ENCODE results near the gene DVL2.
A peak's percentile ranks its signal among the peaks of the same experiment; 100 is the strongest.
"Not testable (repeated sequence)": the region's sequence is repeated elsewhere in the genome, so short reads cannot be mapped to it uniquely, and the experiment has no call there.

Gene DVL2

GRCh38 chr17:7246779-7247178 is 12.5 kb upstream of the DVL2 start:
- Mint-ChIP-seq H3K36me3 (peaks cover 39% of the 10 kb centered on the region), H3K9me3 (no peaks in the 10 kb centered on the region), H3K27me3 (no peaks in the 10 kb centered on the region), H3K4me3 (no peak overlapping the region), H3K27ac (no peak overlapping the region), H3K4me1 (peaks cover 40% of the 10 kb centered on the region)
- ATAC-seq, result no peak

DNA sequence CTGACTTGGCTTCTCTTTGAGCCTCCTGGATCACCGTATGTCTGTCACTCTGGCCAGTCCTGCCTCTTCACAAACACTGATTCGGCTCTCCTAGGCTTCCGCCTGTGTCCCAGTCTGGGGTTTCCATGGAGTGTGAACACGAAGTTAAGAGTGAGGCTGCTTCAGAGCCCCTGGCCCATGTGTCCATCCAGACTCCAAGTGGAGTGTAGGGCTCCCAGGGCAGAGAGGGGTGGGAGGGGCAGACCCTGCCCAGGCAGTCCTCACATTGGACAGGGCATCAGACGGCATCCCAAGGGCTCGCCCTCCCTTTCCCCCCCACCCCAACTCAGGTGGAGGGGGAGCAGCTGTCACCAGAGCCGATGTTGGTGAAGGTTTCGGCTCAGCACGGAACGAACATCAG is 9.5 kb upstream of the DVL2 start:
- H3K27ac Mint-ChIP-seq, result peak overlapping the region; percentile 94
- peaks cover 46% of the 10 kb centered on the region for H3K36me3 Mint-ChIP-seq
- peaks cover 40% of the 10 kb centered on the region for H3K4me1 Mint-ChIP-seq
- H3K4me3 Mint-ChIP-seq, ATAC-seq, H3K9me3 Mint-ChIP-seq, H3K27me3 Mint-ChIP-seq: not testable (repeated sequence)

- Mint-ChIP-seq H3K4me3 (peak overlapping the region; percentile 97), H3K36me3 (peaks cover 42% of the 10 kb centered on the region), H3K4me1 (peaks cover 35% of the 10 kb centered on the region), H3K27me3 (no peaks in the 10 kb centered on the region), H3K9me3 (no peaks in the 10 kb centered on the region), H3K27ac (peak overlapping the region; percentile 94)
- ATAC-seq, result no peak
Observed at GRCh38 chr17:7243453-7243729, 9.1 kb upstream of the DVL2 start.

DNA sequence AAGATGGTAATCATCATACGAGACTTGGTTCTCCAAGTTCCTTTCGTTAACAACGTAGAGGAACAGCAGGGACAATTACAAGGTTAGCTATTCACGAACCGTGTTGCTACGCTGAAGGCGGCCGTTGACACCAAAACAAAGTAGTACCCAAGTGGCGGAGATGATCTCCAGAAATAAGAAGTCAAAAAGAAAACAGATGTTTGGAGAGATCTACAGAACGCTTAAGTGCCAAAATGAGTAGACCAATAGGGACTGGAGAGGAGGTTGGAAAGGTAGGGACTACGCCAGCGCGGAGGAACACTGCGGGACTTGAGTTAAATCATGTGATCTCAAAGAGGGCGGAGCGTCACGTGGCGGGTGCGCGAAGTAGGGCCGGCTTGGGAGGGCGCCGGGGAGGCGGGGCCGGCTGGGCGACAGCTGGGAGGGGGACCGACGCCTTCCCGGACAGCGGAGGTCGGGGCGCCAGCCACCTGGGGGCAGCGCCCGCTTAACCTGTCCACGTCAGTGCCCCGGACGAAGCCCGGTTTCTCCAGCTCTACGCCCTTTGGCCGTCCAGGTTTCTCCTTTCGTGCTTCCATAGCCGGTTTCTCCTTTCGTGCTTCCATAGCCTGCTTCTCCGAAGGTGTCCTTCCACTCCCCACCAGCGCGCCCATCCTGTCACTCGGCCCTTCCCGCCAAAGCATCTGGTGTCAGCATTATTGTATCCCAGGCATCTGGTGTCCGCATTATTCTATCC is 8.6 kb upstream of the DVL2 start:
- Mint-ChIP-seq H3K4me1 (peaks cover 35% of the 10 kb centered on the region), H3K9me3 (no peaks in the 10 kb centered on the region), H3K4me3 (peak overlapping the region; percentile 97), H3K36me3 (peaks cover 42% of the 10 kb centered on the region), H3K27me3 (no peaks in the 10 kb centered on the region), H3K27ac (peak overlapping the region; percentile 94)
- peak; percentile 71 for ATAC-seq

DNA sequence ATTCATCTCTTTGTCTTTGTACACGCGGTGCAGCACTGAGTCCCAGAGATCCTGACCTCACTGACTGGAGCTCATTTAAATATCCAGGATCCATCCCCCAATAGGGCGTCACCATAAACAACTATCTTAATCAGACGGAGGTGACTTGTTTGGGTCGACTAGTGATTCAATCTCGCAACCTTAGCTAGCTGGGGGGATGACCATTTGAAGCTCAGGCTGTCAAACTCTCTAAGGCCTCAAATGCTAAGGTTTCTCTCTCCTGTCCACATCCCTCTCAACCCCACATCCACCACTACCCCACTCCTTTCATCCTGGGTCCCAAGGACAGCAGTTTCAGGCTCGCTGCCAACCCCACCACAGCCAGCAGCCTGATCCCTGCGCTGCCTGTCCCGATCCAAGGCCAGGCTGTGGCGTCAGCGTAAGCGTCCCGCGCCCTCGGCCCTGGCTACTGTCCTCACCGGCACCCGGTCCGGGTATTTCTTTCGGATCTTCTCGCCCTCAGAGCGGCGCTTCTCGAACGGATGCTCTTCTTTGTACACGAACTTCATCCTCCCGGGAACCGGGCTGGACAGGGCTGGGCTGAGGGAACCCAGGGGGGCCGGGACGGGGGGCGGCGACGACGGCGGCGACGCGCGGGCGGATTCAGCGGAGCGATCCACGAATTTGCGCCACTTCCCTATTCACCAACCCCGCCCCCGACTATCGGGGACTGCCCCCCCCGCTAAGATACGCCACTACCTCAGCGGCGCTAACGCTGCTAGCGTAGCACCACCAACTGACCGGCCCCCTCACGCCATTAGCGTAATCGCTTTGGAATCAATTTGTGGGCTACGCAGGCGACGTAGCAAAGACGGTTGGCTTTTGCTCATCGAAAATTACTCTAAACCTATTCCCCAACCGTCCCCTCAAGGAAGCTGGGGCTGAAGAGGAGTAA is 7.7 kb upstream of the DVL2 start, which contains the start of gene GABARAP:
Gene GABARAP (minus strand): TSS at position 667 of the 934 bp plus-strand sequence. CDS start 119 bp downstream, at position 548.
- Mint-ChIP-seq H3K4me1 (peaks cover 39% of the 10 kb centered on the region), H3K27ac (peak within 1 kb of the TSS; percentile 94), H3K9me3 (no peaks in the 10 kb centered on the region), H3K36me3 (peaks cover 44% of the 10 kb centered on the region), H3K4me3 (peak within 1 kb of the TSS; percentile 97), H3K27me3 (no peaks in the 10 kb centered on the region)
- ATAC-seq, result peak; percentile 64

- Mint-ChIP-seq H3K27ac (peak overlapping the region; percentile 94), H3K36me3 (peaks cover 45% of the 10 kb centered on the region), H3K4me3 (peak overlapping the region; percentile 97), H3K4me1 (peaks cover 47% of the 10 kb centered on the region), H3K9me3 (no peaks in the 10 kb centered on the region), H3K27me3 (no peaks in the 10 kb centered on the region)
- no peak for ATAC-seq
Observed at GRCh38 chr17:7241090-7241733, 6.9 kb upstream of the DVL2 start.

DNA sequence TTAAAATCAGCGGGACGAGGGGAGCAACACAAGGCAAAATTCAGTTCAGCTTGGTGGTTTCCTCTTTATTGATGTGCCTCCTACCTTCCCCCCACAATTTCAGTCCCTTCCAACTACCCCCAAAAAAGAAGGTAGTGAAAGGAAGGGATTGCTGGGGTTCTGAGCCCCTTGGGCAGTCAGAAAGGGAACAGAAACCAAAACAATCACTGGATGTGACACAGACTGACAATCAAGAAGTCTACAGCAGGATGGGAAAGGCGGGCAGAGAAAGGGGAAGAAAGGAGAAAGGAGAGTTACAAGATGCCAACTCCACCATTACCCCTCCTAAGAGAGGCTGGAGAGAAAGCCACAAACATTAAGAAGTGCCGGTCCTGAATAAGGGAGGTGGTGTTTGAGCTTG is 6.1 kb upstream of the DVL2 start:
- Mint-ChIP-seq H3K4me3 (peak overlapping the region; percentile 90), H3K9me3 (no peaks in the 10 kb centered on the region), H3K27ac (peak overlapping the region; percentile 94), H3K36me3 (peaks cover 46% of the 10 kb centered on the region), H3K27me3 (no peaks in the 10 kb centered on the region), H3K4me1 (peaks cover 55% of the 10 kb centered on the region)
- ATAC-seq, result no peak

DNA sequence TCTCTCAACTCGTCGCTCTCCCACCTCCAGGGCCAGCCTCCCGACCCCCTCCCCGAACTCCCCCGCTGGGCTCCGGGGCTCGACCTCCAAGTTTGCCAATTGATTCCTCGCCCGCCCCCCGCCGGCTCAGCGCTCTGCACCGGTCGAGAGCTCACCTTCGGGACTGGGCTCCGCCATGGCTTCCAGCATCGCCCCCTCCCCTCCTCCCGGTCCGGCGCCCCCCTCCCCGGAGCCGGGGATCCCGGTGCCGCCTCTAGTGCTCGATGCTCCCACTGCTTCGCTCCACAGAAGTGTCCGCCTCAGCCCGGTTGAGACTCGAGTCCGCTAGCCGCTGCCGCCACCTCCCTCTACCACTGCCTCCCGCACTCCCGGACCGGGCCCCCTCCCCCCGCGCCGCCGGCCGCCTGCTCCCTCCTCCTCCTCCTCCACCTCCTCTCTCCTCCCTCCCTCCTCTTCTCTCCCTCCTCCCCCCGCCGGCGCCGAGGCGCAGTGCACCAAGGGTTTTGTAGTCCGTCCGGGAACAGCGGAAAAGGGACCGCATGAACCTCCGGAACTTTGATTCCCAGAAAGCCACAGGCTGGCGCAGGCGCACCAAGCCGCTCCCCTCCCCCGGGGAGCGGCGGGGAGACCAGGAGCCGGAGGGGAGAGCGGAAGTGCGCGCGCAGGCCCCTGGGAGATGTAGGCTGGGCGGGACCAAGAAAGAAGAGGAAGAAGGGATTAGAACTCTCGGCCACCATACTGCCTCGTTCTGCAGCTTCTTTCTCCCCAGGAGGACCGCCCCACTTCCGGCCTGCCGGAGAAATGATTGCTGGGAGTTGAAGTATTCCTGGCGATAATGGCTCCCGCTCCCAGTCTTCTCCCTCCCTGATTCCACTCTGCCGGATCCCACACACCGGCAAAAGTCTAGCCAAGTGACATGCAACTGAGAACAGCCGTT is 5.0 kb upstream of the DVL2 start, which contains the start of gene PHF23:
Gene PHF23 (minus strand): TSS at position 367 of the 937 bp plus-strand sequence. CDS start 178 bp downstream, at position 189.
- peak within 1 kb of the TSS; percentile 94 for H3K27ac Mint-ChIP-seq
- peaks cover 49% of the 10 kb centered on the region for H3K36me3 Mint-ChIP-seq
- H3K4me3 Mint-ChIP-seq, result peak within 1 kb of the TSS; percentile 90
- H3K27me3 Mint-ChIP-seq, result no peaks in the 10 kb centered on the region
- ATAC-seq, result peak; percentile 75
- H3K4me1 Mint-ChIP-seq, result peaks cover 63% of the 10 kb centered on the region
- no peaks in the 10 kb centered on the region for H3K9me3 Mint-ChIP-seq

DNA sequence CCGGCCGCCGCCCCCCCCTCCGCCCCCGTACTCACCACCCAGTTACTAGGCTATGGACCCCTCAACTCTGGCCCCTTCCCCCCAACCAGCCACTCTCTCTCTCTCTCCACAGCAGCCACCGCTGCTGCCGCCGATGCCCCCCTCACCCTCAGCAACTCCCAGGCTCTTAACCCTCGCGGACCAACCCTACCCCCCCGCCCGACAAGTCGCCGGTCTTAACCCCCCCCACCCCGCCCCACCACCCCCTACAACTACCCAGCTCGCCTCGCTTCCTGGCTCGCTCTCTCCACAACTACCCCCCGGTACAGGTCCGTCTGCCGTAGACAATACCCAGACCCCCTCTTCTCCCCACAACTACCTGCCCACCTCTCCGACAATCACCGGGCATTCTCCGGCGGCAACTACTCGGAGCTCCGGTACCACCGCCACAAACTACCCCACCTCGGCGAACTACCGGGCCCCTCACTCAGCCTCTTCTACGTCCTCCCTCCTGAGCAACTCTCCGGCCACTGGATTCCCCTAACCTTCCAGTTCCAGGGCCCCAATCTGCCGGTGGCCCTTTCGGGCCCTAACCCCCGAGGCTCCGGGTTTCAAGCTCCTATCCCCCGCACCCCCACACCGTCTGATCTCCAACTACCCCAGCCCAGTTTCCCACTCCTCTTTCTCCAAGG is 4.2 kb upstream of the DVL2 start:
- ATAC-seq, result no peak
- H3K27me3 Mint-ChIP-seq, result no peaks in the 10 kb centered on the region
- peak overlapping the region; percentile 90 for H3K4me3 Mint-ChIP-seq
- no peaks in the 10 kb centered on the region for H3K9me3 Mint-ChIP-seq
- H3K36me3 Mint-ChIP-seq, result peaks cover 46% of the 10 kb centered on the region
- H3K4me1 Mint-ChIP-seq, result peaks cover 65% of the 10 kb centered on the region
- H3K27ac Mint-ChIP-seq, result peak overlapping the region; percentile 94

DNA sequence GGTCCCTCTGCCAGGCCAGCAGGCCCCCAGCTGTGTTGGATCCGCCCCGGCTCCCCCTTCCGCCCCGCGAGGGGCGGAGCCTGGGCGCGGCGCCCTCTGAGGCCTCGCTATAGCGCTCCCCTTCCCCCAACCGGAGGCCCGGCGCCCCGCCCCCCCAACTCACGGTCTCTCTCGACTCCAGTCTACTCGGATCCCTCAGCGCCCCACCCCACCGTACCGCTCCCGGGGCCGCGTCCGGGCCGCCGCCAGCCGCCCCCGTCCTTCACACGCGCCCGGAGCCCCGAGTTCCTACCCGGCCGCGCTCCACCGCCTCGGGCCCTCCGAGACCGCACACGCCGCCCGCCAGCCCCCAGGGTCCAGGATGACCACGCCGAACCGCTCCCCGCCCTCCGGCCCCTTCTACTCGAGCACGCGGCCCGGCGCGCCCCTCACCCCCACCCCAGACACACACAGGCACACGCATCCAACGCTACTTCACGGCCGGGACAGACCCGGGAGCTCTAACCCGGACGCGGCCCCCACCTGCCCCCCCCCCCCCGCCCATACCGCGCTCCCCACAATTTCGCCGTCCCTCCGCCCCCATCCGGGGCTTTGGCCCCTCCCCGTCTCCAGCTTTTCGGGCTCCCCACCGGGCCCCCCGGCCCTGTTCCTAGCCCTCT is 3.6 kb upstream of the DVL2 start:
- H3K9me3 Mint-ChIP-seq, result no peaks in the 10 kb centered on the region
- peak overlapping the region; percentile 94 for H3K27ac Mint-ChIP-seq
- peaks cover 42% of the 10 kb centered on the region for H3K36me3 Mint-ChIP-seq
- no peaks in the 10 kb centered on the region for H3K27me3 Mint-ChIP-seq
- peak overlapping the region; percentile 90 for H3K4me3 Mint-ChIP-seq
- ATAC-seq, result peak; percentile 44
- H3K4me1 Mint-ChIP-seq, result peaks cover 66% of the 10 kb centered on the region

DNA sequence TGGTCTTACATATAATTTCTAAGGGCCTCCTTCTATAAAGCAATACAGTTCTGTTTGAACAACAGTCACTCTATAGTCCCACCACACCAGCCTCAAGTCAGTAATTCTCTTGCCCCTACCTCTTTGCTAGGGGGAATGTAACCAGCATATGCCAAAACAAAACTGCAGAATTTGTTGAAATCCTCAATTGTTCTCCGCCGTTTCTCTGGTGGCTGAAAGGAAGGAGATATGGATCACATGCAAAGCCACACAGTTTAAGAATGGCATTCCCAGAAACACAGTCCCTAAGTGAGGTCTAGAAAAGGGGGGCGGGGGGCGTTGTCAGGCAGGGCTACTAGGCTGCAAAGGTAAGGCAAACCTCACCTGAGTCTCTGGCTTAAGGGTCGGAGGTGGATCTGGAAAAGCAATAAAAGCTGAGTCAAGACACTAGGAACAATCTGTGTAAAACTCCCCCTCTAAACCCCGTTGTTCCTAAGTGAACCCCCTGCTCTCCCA is 3.0 kb upstream of the DVL2 start:
- no peak for ATAC-seq
- H3K9me3 Mint-ChIP-seq, result no peaks in the 10 kb centered on the region
- H3K27me3 Mint-ChIP-seq, result no peaks in the 10 kb centered on the region
- H3K4me3 Mint-ChIP-seq, result peak overlapping the region; percentile 90
- peak overlapping the region; percentile 94 for H3K27ac Mint-ChIP-seq
- peaks cover 42% of the 10 kb centered on the region for H3K36me3 Mint-ChIP-seq
- peaks cover 72% of the 10 kb centered on the region for H3K4me1 Mint-ChIP-seq

DNA sequence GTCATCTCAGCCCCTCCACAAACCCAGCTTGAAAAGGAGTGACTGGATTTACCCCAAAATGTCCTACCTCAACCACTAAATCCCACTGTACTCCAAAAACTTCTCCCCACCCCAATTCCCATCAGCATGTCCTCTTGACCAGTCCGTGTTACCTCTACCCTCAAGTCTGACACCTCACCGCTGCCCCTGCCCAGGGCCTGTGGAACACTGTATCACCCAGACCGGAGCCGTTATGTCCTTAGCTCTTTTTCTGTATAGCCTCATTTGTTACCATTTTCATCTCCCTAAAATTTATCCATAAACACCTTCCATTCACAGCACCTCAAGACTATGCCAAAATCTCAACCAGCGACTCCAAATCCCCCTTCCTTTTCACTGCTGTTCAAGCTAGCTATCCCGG is 2.5 kb upstream of the DVL2 start:
- Mint-ChIP-seq H3K27me3 (no peaks in the 10 kb centered on the region), H3K4me1 (peaks cover 72% of the 10 kb centered on the region), H3K36me3 (peaks cover 42% of the 10 kb centered on the region), H3K27ac (peak overlapping the region; percentile 94), H3K9me3 (no peaks in the 10 kb centered on the region), H3K4me3 (peak overlapping the region; percentile 90)
- ATAC-seq, result no peak
